C4-2B (cell line): ENCODE measurements around the gene ZBTB12.
"Not testable (repeated sequence)": the region's sequence is repeated elsewhere in the genome, so short reads cannot be mapped to it uniquely, and the experiment has no call there.

Source experiments
- H3K27ac ChIP-seq: fragments of 450-650 bp; 2 replicates; pipeline ENCODE4 v1.5.1; 2017
- CTCF ChIP-seq: fragments of 450-650 bp; conservative IDR thresholded peaks from 2 replicates; pipeline ENCODE4 v1.5.1; 2017; ENCODE audit warnings: mild to moderate bottlenecking
- ZFX ChIP-seq: fragments of 450-650 bp; IDR thresholded peaks from 2 replicates; pipeline ENCODE4 v1.6.1; 2017

Gene ZBTB12

GRCh38 chr6:31907158-31907813 is 5.4 kb upstream of the ZBTB12 start:
- TF ChIP-seq CTCF (no peak), ZFX (no peak)
- H3K27ac ChIP-seq: no peak overlapping the region

- H3K27ac ChIP-seq: not testable (repeated sequence)
Measured at GRCh38 chr6:31906727-31907126, 4.8 kb upstream of the ZBTB12 start.

DNA sequence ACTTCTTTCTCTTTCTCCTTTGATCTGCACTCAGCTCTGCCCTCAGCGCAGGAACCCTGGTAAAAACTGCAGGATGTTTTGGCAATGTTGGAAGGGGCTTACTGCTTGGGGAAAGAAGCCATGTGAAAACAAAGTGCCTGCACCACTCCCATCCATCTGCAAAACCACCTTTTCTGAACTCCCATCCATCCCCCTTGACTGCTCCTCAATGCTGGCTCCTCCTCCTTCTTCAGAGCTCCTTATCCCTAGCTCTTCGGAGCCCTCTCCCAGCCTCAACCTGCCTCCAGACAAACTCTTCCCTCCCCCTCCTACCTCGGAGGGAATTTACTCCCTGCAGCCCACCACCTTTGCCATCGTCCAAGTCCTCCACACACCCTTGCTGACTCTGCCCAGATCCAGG is 4.2 kb upstream of the ZBTB12 start:
- TF ChIP-seq CTCF (no peak), ZFX (no peak)
- H3K27ac ChIP-seq: no peak overlapping the region

- H3K27ac ChIP-seq: no peak overlapping the region
- TF ChIP-seq CTCF (no peak), ZFX (no peak)
Measured at GRCh38 chr6:31905041-31905440, 3.2 kb upstream of the ZBTB12 start.

DNA sequence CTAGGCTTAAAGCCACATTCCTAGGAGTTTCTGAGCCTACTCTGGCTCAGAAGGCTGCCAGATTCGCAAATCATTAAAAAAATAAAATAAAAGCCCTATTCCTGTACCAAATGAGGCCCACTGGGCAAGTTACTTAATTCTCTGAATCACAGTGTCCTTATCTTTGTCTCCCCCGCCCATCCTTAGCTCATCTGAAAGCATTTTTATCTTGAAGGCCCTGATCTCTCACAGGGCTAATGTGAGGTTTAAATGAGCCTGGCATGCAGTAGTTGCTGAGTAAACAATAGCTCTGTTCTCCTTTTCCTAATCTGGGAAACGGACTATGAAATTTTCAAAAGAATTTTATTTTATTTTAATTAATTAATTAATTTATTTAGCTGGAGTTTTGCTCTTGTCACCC is 2.1 kb upstream of the ZBTB12 start:
- TF ChIP-seq ZFX (no peak), CTCF (no peak)

DNA sequence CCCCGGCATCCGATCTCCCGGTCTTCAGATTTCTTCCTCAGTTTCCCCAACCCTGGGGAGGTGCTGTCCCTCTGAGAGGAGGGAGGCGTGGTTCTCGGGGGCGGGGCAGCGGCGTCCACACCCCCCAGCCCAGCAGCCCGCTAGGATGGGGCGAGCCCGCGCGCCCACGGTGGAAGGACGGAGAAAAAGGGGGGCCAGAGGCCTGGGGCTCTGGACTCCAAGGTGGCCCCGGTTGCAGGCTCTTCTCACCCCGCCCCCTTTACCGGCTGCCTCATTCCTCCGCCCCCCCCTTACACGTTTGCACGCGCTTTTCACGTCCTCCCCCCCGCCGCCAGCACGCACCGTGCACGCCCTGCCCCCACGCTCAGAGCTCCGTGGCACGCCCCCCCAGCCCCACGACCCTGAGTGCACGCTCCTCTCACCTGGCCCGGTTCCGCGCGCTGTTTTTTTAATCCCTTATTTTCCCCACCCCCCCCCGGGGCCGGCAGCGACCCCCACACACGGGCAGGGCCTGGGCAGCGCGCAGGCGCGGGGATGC is 402 bp downstream of the ZBTB12 start:
- peak overlapping the region; percentile 62 for H3K27ac ChIP-seq
- TF ChIP-seq CTCF (no peak), ZFX (no peak)

More for the DNA sequence above, 2.1 kb upstream of the ZBTB12 start:
- no peak overlapping the region for H3K27ac ChIP-seq

GRCh38 chr6:31900917-31901414 is 920 bp downstream of the ZBTB12 start:
- peak overlapping the region; percentile 62 for H3K27ac ChIP-seq
- TF ChIP-seq ZFX: no peak
- TF ChIP-seq CTCF: no peak
